T-cell (primary cell): ENCODE results near the gene GABBR2. TPM values are rescaled to one million over a fixed set of nuclear protein-coding genes. Genes with fewer than 3 reads are reported as not detected.

Experiments
- ATAC-seq, 4 experiments: fragments of 200-7000 bp in 3 of 4; fragments of 150-1000 bp in 1 of 4; cut with Tn5 transposase; replicated peaks in 1 of 4; 1 replicate in 3 of 4; 2 replicates in 1 of 4; pipeline ENCODE4 v1.10.0; 2021; ENCODE audit warnings: moderate library complexity in 3 of 4, mild to moderate bottlenecking in 2 of 4, moderate number of reproducible peaks in 1 of 4
- CTCF ChIA-PET, 2 donors: fragments of 300-600 bp; sonication (Branson Sonifier 250); formaldehyde crosslinking; loops; one replicate each; lab custom pipeline; 2022; ENCODE audit warnings: antibody characterized with exemption in 2 of 2; lab: Charles Lee
- POLR2A ChIA-PET, 2 donors: fragments of 300-600 bp; sonication (Branson Sonifier 250); formaldehyde crosslinking; loops; one replicate each; lab custom pipeline; 2022; ENCODE audit warnings: antibody characterized with exemption in 2 of 2; lab: Charles Lee
- DNase-seq, 35 experiments: peaks; one replicate each; pipeline versions ENCODE4 v3.0.0 to v3.0.0-alpha.2; 2013 to 2023
- H3K27ac ChIP-seq: one replicate; pipeline ENCODE4 v1.5.1; 2013; ENCODE audit warnings: low read length
- H3K27me3 ChIP-seq, 2 experiments: replicated peaks in 1 of 2; 1 replicate in 1 of 2; 2 replicates in 1 of 2; pipeline versions ENCODE4 v1.6.1 to v1.7.0; 2013; ENCODE audit warnings: low read length in 1 of 2, mixed read lengths in 1 of 2; ENCODE audit not compliant: control insufficient read depth in 2 of 2, insufficient read depth in 2 of 2; ENCODE audit errors: extremely low read depth in 1 of 2
- H3K36me3 ChIP-seq, 2 donors: 1 replicate in 1 of 2; 2 replicates in 1 of 2; pipeline versions ENCODE4 v1.6.1 to v1.7.0; 2013; ENCODE audit warnings: low read length in 1 of 2; ENCODE audit not compliant: control insufficient read depth in 2 of 2, insufficient read depth in 1 of 2; ENCODE audit errors: extremely low read depth in 1 of 2
- H3K4me1 ChIP-seq, 2 experiments: 1 replicate in 1 of 2; 2 replicates in 1 of 2; pipeline versions ENCODE4 v1.6.1 to v1.7.0; 2013; ENCODE audit warnings: low read length in 2 of 2, mixed read lengths in 1 of 2; ENCODE audit not compliant: insufficient read depth in 2 of 2, control insufficient read depth in 1 of 2; ENCODE audit errors: extremely low read depth in 1 of 2
- H3K4me3 ChIP-seq, 2 donors: 1 replicate in 1 of 2; 2 replicates in 1 of 2; pipeline versions ENCODE4 v1.5.1 to v1.7.0; 2013; ENCODE audit warnings: mild to moderate bottlenecking in 2 of 2, low read length in 1 of 2, moderate library complexity in 1 of 2; ENCODE audit not compliant: control insufficient read depth in 1 of 2; ENCODE audit errors: extremely low read depth in 1 of 2
- H3K9me3 ChIP-seq: 2 replicates; pipeline ENCODE4 v1.7.0; 2013
- H3K27ac Mint-ChIP-seq, 2 donors: one replicate each; pipeline ENCODE4 v1.8.0; 2020 to 2021; ENCODE audit warnings: mild to moderate bottlenecking in 2 of 2, mixed read lengths in 2 of 2
- H3K27me3 Mint-ChIP-seq, 2 donors: one replicate each; pipeline ENCODE4 v1.8.0; 2021 to 2022; ENCODE audit warnings: mixed read lengths in 2 of 2
- H3K36me3 Mint-ChIP-seq: one replicate; pipeline ENCODE4 v1.8.0; 2021; ENCODE audit warnings: mixed read lengths
- H3K4me1 Mint-ChIP-seq, 3 donors: one replicate each; pipeline ENCODE4 v1.8.0; 2020 to 2022; ENCODE audit warnings: mixed read lengths in 3 of 3, mild to moderate bottlenecking in 1 of 3
- H3K4me3 Mint-ChIP-seq, 3 donors: one replicate each; pipeline ENCODE4 v1.8.0; 2020 to 2022; ENCODE audit warnings: mild to moderate bottlenecking in 3 of 3, mixed read lengths in 3 of 3, moderate library complexity in 3 of 3
- H3K9me3 Mint-ChIP-seq, 3 donors: one replicate each; pipeline ENCODE4 v1.8.0; 2020 to 2022; ENCODE audit warnings: mixed read lengths in 3 of 3
- WGBS: methylation state at CpG from one replicate; pipeline ENCODE4 v1.1.5; 2013; ENCODE audit warnings: missing lambda C conversion rate; ENCODE audit not compliant: insufficient coverage; 5-methylcytosine and 5-hydroxymethylcytosine counted together
- total RNA-seq, 35 experiments: library from RNA in 6 of 35; stranded (reverse) in 6 of 35; fragments of 120-200 nt in 1 of 35; gene quantifications; one replicate each; pipeline versions ENCODE4 v1.2.1 to v1.2.4 and lab custom pipeline; 2013 to 2026

GABBR2 gene
- total RNA-seq, 5 donors from 2014 or later (not counting 1 experiment from before 2014, with no cell fraction given), result 0.03 TPM; not detected in 4

- no peak overlapping the region for H3K27ac ChIP-seq
- Mint-ChIP-seq H3K9me3 (peaks cover 0 to 10% (median 0%) of the 10 kb centered on the region in 3 donors), H3K4me1 (peaks cover 13 to 14% (median 14%) of the 10 kb centered on the region in 3 donors), H3K4me3 (no peak overlapping the region), H3K36me3 (no peaks in the 10 kb centered on the region), H3K27ac (peak overlapping the region; percentile 36 to 74), H3K27me3 (peaks cover 10 to 11% of the 10 kb centered on the region in 2 donors)
- CTCF ChIA-PET, result no interaction called here
- POLR2A ChIA-PET, result no interaction called here
- peaks cover 0 to 21% of the 10 kb centered on the region in 2 experiments for H3K27me3 ChIP-seq
- no peaks in the 10 kb centered on the region for H3K36me3 ChIP-seq
- peak in 6 of 35 experiments; percentile 2 to 14 (median 10) for DNase-seq
- H3K4me3 ChIP-seq, result no peak overlapping the region
- no peaks in the 10 kb centered on the region for H3K9me3 ChIP-seq
- WGBS, result 7% methylated on average over 4 of the region's 6 CpGs
- peak in 3 of 4 experiments; percentile 66 to 83 (median 69) for ATAC-seq
- peaks cover 0 to 7% of the 10 kb centered on the region in 2 experiments for H3K4me1 ChIP-seq
Measured at GRCh38 chr9:98391867-98392266, 316.9 kb downstream of the GABBR2 start.

GRCh38 chr9:98391406-98391805, 317.3 kb downstream of the GABBR2 start:
- 74% methylated on average over 5 of the region's 7 CpGs for WGBS
- Histone ChIP-seq H3K9me3 (no peaks in the 10 kb centered on the region), H3K36me3 (no peaks in the 10 kb centered on the region), H3K4me3 (no peak overlapping the region), H3K4me1 (peaks cover 0 to 7% of the 10 kb centered on the region in 2 experiments), H3K27me3 (peaks cover 0 to 20% of the 10 kb centered on the region in 2 experiments), H3K27ac (no peak overlapping the region)
- Mint-ChIP-seq H3K27me3 (peaks cover 9 to 10% of the 10 kb centered on the region in 2 donors), H3K4me1 (peaks cover 13 to 14% (median 14%) of the 10 kb centered on the region in 3 donors), H3K9me3 (peaks cover 0 to 10% (median 0%) of the 10 kb centered on the region in 3 donors), H3K4me3 (peak overlapping the region in 1 of 3 donors; percentile 4), H3K36me3 (no peaks in the 10 kb centered on the region), H3K27ac (peak overlapping the region; percentile 36 to 56)
- no peak for ATAC-seq
- no peak for DNase-seq
- POLR2A ChIA-PET, result no interaction called here
- CTCF ChIA-PET, result no interaction called here

- H3K4me1 ChIP-seq, result no peaks in the 10 kb centered on the region
- CTCF ChIA-PET, result no interaction called here
- H3K9me3 ChIP-seq, result no peaks in the 10 kb centered on the region
- H3K27ac ChIP-seq, result no peak overlapping the region
- Mint-ChIP-seq H3K27ac (no peak overlapping the region), H3K27me3 (no peaks in the 10 kb centered on the region), H3K36me3 (no peaks in the 10 kb centered on the region), H3K4me1 (no peaks in the 10 kb centered on the region), H3K4me3 (no peak overlapping the region), H3K9me3 (no peaks in the 10 kb centered on the region)
- H3K4me3 ChIP-seq, result no peak overlapping the region
- H3K36me3 ChIP-seq, result no peaks in the 10 kb centered on the region
- WGBS, result no CpG with 5 or more reads among the region's 3 CpGs
- POLR2A ChIA-PET, result no interaction called here
- DNase-seq (no peak), ATAC-seq (no peak)
- H3K27me3 ChIP-seq, result peaks cover 0 to 7% of the 10 kb centered on the region in 2 experiments
Measured at GRCh38 chr9:98385751-98386150, 323.0 kb downstream of the GABBR2 start.

GRCh38 chr9:98383758-98384157, 325.0 kb downstream of the GABBR2 start:
- Mint-ChIP-seq H3K36me3 (no peaks in the 10 kb centered on the region), H3K27me3 (no peaks in the 10 kb centered on the region), H3K4me3 (no peak overlapping the region), H3K27ac (no peak overlapping the region), H3K9me3 (no peaks in the 10 kb centered on the region), H3K4me1 (no peaks in the 10 kb centered on the region)
- ChIA-PET CTCF (no interaction called here), POLR2A (no interaction called here)
- Histone ChIP-seq H3K27ac (no peak overlapping the region), H3K36me3 (no peaks in the 10 kb centered on the region), H3K9me3 (no peaks in the 10 kb centered on the region), H3K4me3 (no peak overlapping the region), H3K4me1 (no peaks in the 10 kb centered on the region), H3K27me3 (peaks cover 0 to 8% of the 10 kb centered on the region in 2 experiments)
- WGBS, result 70% methylated on average over 3 of the region's 4 CpGs
- no peak for ATAC-seq
- DNase-seq, result no peak

- H3K9me3 Mint-ChIP-seq, result no peaks in the 10 kb centered on the region
- peaks cover 0 to 7% of the 10 kb centered on the region in 2 experiments for H3K27me3 ChIP-seq
- H3K9me3 ChIP-seq, result no peaks in the 10 kb centered on the region
- H3K4me1 ChIP-seq, result no peaks in the 10 kb centered on the region
- H3K27me3 Mint-ChIP-seq, result no peaks in the 10 kb centered on the region
- ChIA-PET CTCF (no interaction called here), POLR2A (no interaction called here)
- no peaks in the 10 kb centered on the region for H3K36me3 ChIP-seq
- no peak overlapping the region for H3K27ac Mint-ChIP-seq
- no peaks in the 10 kb centered on the region for H3K36me3 Mint-ChIP-seq
- H3K4me3 Mint-ChIP-seq, result no peak overlapping the region
- H3K4me1 Mint-ChIP-seq, result no peaks in the 10 kb centered on the region
- no peak overlapping the region for H3K4me3 ChIP-seq
- DNase-seq, result no peak
- no peak for ATAC-seq
- WGBS, result 91% methylated on average over 5 of the region's 12 CpGs
- no peak overlapping the region for H3K27ac ChIP-seq
Measured at GRCh38 chr9:98381311-98382103, 327.2 kb downstream of the GABBR2 start.

- Histone ChIP-seq H3K27ac (no peak overlapping the region), H3K36me3 (no peaks in the 10 kb centered on the region), H3K4me1 (no peaks in the 10 kb centered on the region), H3K27me3 (peaks cover 0 to 7% of the 10 kb centered on the region in 2 experiments), H3K4me3 (no peak overlapping the region), H3K9me3 (no peaks in the 10 kb centered on the region)
- 66% methylated on average over 18 of the region's 19 CpGs for WGBS
- H3K36me3 Mint-ChIP-seq, result no peaks in the 10 kb centered on the region
- no peaks in the 10 kb centered on the region for H3K27me3 Mint-ChIP-seq
- ChIA-PET POLR2A (no interaction called here), CTCF (no interaction called here)
- DNase-seq (no peak), ATAC-seq (no peak)
- H3K9me3 Mint-ChIP-seq, result no peaks in the 10 kb centered on the region
- H3K27ac Mint-ChIP-seq, result no peak overlapping the region
- H3K4me3 Mint-ChIP-seq, result no peak overlapping the region
- H3K4me1 Mint-ChIP-seq, result no peaks in the 10 kb centered on the region
Measured at GRCh38 chr9:98380065-98380681, 328.6 kb downstream of the GABBR2 start.
